ENCODE data around the gene C16orf95. TPM values are rescaled to one million over a fixed set of nuclear protein-coding genes. Genes with fewer than 3 reads are reported as not detected.

Gene C16orf95
- total RNA-seq, 2 donors from 2014 or later: 6.4 to 7.8 TPM

GRCh38 chr16:87353613-87354012 lies 36.4 kb upstream of the C16orf95 start:
- TF ChIP-seq CTCF (conservative IDR thresholded peaks at IDR 0.05): no peak

DNA sequence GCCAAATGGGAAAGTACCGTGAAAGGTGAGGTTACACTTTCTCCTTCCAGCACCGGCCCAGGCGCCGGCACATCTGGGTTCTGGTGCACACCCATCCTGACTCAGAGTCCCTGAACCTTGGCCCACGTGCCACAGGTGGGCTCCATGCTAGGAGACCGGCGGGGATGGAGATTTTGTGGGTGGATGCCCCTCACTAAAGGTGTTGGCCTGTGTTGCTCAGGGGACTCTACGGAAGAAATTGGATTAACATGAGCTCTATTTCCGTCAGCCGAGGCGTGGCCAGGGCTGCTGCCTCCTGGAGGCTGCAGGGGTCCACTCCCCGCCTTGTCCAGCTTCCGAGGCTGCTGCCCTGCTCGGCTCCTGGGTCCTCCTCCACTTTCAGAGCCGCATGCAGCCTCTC lies 35.6 kb upstream of the C16orf95 start:
- no peak overlapping the region for H3K9ac ChIP-seq (ENCODE audit: extremely low read depth, low read length, poor library complexity, severe bottlenecking)
- no peaks in the 10 kb centered on the region for H3K9me3 Mint-ChIP-seq
- H3K4me3 Mint-ChIP-seq: no peak overlapping the region
- peak overlapping the region; percentile 64 for H3K27ac Mint-ChIP-seq
- no peaks in the 10 kb centered on the region for H3K27me3 Mint-ChIP-seq (ENCODE audit: insufficient read depth)
- WGBS, 2 experiments (ENCODE audit: insufficient coverage in 1 of 2, insufficient read length in 1 of 2): 93 to 95% methylated on average over 14 to 15 of the region's 15 CpGs
- no peak for DNase-seq
- H3K27ac ChIP-seq (ENCODE audit: low read depth, low read length): no peak overlapping the region
- H3K4me1 Mint-ChIP-seq: no peaks in the 10 kb centered on the region
- H3K36me3 Mint-ChIP-seq (ENCODE audit: low read depth): peaks cover 16% of the 10 kb centered on the region
- no peaks in the 10 kb centered on the region for H3K27me3 ChIP-seq (ENCODE audit: control insufficient read depth, insufficient read depth, low read length, poor library complexity, severe bottlenecking)
- H3K9me3 ChIP-seq (ENCODE audit: control insufficient read depth, low read length): no peaks in the 10 kb centered on the region
- no peak overlapping the region for H3K4me3 ChIP-seq (ENCODE audit: low read length)
- peaks cover 3% of the 10 kb centered on the region for H3K36me3 ChIP-seq (ENCODE audit: control insufficient read depth, insufficient read depth, low read length)
- H3K4me1 ChIP-seq (ENCODE audit: control insufficient read depth, insufficient read depth, low read length): no peaks in the 10 kb centered on the region
- no peak for TF ChIP-seq CTCF (conservative IDR thresholded peaks at IDR 0.05)

More at GRCh38 chr16:87353613-87354012, 36.4 kb upstream of the C16orf95 start:
- H3K9me3 ChIP-seq (ENCODE audit: control insufficient read depth, low read length): no peaks in the 10 kb centered on the region
- 94% methylated on average over 5 to 17 of the region's 17 CpGs for WGBS, 2 experiments (ENCODE audit: insufficient coverage in 1 of 2, insufficient read length in 1 of 2)
- H3K9ac ChIP-seq (ENCODE audit: extremely low read depth, low read length, poor library complexity, severe bottlenecking): no peak overlapping the region
- H3K27me3 ChIP-seq (ENCODE audit: control insufficient read depth, insufficient read depth, low read length, poor library complexity, severe bottlenecking): no peaks in the 10 kb centered on the region
- H3K36me3 Mint-ChIP-seq (ENCODE audit: low read depth): peaks cover 23% of the 10 kb centered on the region
- no peaks in the 10 kb centered on the region for H3K4me1 Mint-ChIP-seq
- no peak for DNase-seq
- peaks cover 11% of the 10 kb centered on the region for H3K36me3 ChIP-seq (ENCODE audit: control insufficient read depth, insufficient read depth, low read length)
- H3K27ac Mint-ChIP-seq: peak overlapping the region; percentile 64
- H3K4me1 ChIP-seq (ENCODE audit: control insufficient read depth, insufficient read depth, low read length): no peaks in the 10 kb centered on the region
- H3K9me3 Mint-ChIP-seq: no peaks in the 10 kb centered on the region
- H3K4me3 Mint-ChIP-seq: no peak overlapping the region
- no peaks in the 10 kb centered on the region for H3K27me3 Mint-ChIP-seq (ENCODE audit: insufficient read depth)
- H3K4me3 ChIP-seq (ENCODE audit: low read length): no peak overlapping the region
- H3K27ac ChIP-seq (ENCODE audit: low read depth, low read length): no peak overlapping the region

DNA sequence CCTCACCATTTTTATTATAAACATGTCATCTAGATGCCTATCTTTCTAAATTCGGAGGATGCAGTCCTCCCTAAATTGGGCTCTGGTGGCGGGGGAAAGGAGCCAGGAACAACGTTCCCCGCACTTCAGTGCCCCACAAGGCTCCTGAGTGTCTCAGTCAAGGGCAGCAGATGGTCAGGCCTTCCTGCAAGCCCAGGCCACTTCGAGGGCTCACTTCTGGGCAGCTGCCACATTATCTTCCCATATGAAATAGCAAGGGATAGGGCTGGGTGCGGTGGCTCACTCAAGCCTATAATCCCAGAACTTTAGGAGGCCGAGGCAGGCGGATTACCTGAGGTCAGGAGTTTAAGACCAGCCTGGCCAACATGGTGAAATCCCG lies 34.1 kb upstream of the C16orf95 start:
- Mint-ChIP-seq H3K4me3 (no peak overlapping the region), H3K27ac (no peak overlapping the region), H3K36me3 (ENCODE audit: low read depth) (peaks cover 11% of the 10 kb centered on the region), H3K27me3 (ENCODE audit: insufficient read depth) (no peaks in the 10 kb centered on the region), H3K9me3 (no peaks in the 10 kb centered on the region), H3K4me1 (no peaks in the 10 kb centered on the region)
- DNase-seq: no peak
- Histone ChIP-seq H3K27me3 (ENCODE audit: control insufficient read depth, insufficient read depth, low read length, poor library complexity, severe bottlenecking) (no peaks in the 10 kb centered on the region), H3K9ac (ENCODE audit: extremely low read depth, low read length, poor library complexity, severe bottlenecking) (no peak overlapping the region), H3K27ac (ENCODE audit: low read depth, low read length) (peak overlapping the region; percentile 19), H3K9me3 (ENCODE audit: control insufficient read depth, low read length) (no peaks in the 10 kb centered on the region), H3K4me1 (ENCODE audit: control insufficient read depth, insufficient read depth, low read length) (no peaks in the 10 kb centered on the region), H3K4me3 (ENCODE audit: low read length) (no peak overlapping the region), H3K36me3 (ENCODE audit: control insufficient read depth, insufficient read depth, low read length) (peaks cover 7% of the 10 kb centered on the region)
- TF ChIP-seq CTCF (conservative IDR thresholded peaks at IDR 0.05): no peak
- 92 to 94% methylated on average over 7 to 8 of the region's 9 CpGs for WGBS, 2 experiments (ENCODE audit: insufficient coverage in 1 of 2, insufficient read length in 1 of 2)

Measured in endodermal cell (in vitro differentiated cells).